Measurements from ENCODE around the gene ABCA6. TPM values are rescaled to one million over a fixed set of nuclear protein-coding genes. Genes with fewer than 3 reads are reported as not detected.

ABCA6 gene
- total and polyA plus RNA-seq, 2 experiments from 2014 or later: 1.6 to 6.3 TPM

GRCh38 chr17:69048634-69049033 is 93.1 kb downstream of the ABCA6 start:
- H3K27ac ChIP-seq: peak overlapping the region; percentile 96
- H2AFZ ChIP-seq: no peak overlapping the region
- no peak overlapping the region for H3K4me3 ChIP-seq
- TF ChIP-seq CTCF (IDR thresholded peaks at IDR 0.05; ENCODE audit: poor library complexity): no peak
- no peak for TF ChIP-seq EZH2 (IDR thresholded peaks at IDR 0.05; ENCODE audit: borderline replicate concordance)
- no peak for TF ChIP-seq EZH2phosphoT487 (IDR thresholded peaks at IDR 0.05; ENCODE audit: low read depth, severe bottlenecking, unreplicated experiment)
- H3K4me1 ChIP-seq (ENCODE audit: insufficient read depth): peaks cover 12% of the 10 kb centered on the region
- no peaks in the 10 kb centered on the region for H3K9me3 ChIP-seq (ENCODE audit: low read depth)
- H4K20me1 ChIP-seq (ENCODE audit: insufficient read depth, poor library complexity, severe bottlenecking): no peaks in the 10 kb centered on the region
- 90% methylated on average over 2 of the region's 2 CpGs for WGBS (ENCODE audit: low lambda C conversion rate, missing lambda C conversion rate)
- H3K4me2 ChIP-seq: no peak overlapping the region
- no peaks in the 10 kb centered on the region for H3K36me3 ChIP-seq (replicated peaks; ENCODE audit: insufficient read depth, low read depth)
- H3K9me2 ChIP-seq (replicated peaks; ENCODE audit: insufficient read depth): no peaks in the 10 kb centered on the region
- DNase-seq (ENCODE audit: low spot score): no peak
- no peaks in the 10 kb centered on the region for H3K79me2 ChIP-seq
- H3K27me3 ChIP-seq: no peaks in the 10 kb centered on the region

GRCh38 chr17:69047368-69048263 is 94.1 kb downstream of the ABCA6 start:
- Histone ChIP-seq H3K79me2 (no peaks in the 10 kb centered on the region), H3K36me3 (replicated peaks; ENCODE audit: insufficient read depth, low read depth) (no peaks in the 10 kb centered on the region), H3K4me2 (peak overlapping the region; percentile 62), H3K4me3 (no peak overlapping the region), H4K20me1 (ENCODE audit: insufficient read depth, poor library complexity, severe bottlenecking) (no peaks in the 10 kb centered on the region), H3K27ac (peak overlapping the region; percentile 96), H3K9me3 (ENCODE audit: low read depth) (no peaks in the 10 kb centered on the region), H3K4me1 (ENCODE audit: insufficient read depth) (peaks cover 12% of the 10 kb centered on the region), H3K27me3 (no peaks in the 10 kb centered on the region), H2AFZ (peak overlapping the region; percentile 5), H3K9me2 (replicated peaks; ENCODE audit: insufficient read depth) (no peaks in the 10 kb centered on the region)
- TF ChIP-seq CTCF (IDR thresholded peaks at IDR 0.05; ENCODE audit: poor library complexity) (no peak), EZH2phosphoT487 (IDR thresholded peaks at IDR 0.05; ENCODE audit: low read depth, severe bottlenecking, unreplicated experiment) (no peak), EZH2 (IDR thresholded peaks at IDR 0.05; ENCODE audit: borderline replicate concordance) (no peak)
- 28% methylated on average over 3 of the region's 3 CpGs for WGBS (ENCODE audit: low lambda C conversion rate, missing lambda C conversion rate)
- peak; percentile 78 for DNase-seq (ENCODE audit: low spot score)

GRCh38 chr17:69046121-69046807 is 95.4 kb downstream of the ABCA6 start:
- peak overlapping the region; percentile 8 for H3K27ac ChIP-seq
- DNase-seq (ENCODE audit: low spot score): no peak
- TF ChIP-seq EZH2phosphoT487 (IDR thresholded peaks at IDR 0.05; ENCODE audit: low read depth, severe bottlenecking, unreplicated experiment) (no peak), CTCF (IDR thresholded peaks at IDR 0.05; ENCODE audit: poor library complexity) (no peak), EZH2 (IDR thresholded peaks at IDR 0.05; ENCODE audit: borderline replicate concordance) (no peak)
- peaks cover 18% of the 10 kb centered on the region for H3K4me1 ChIP-seq (ENCODE audit: insufficient read depth)
- 52% methylated on average over 4 of the region's 4 CpGs for WGBS (ENCODE audit: low lambda C conversion rate, missing lambda C conversion rate)
- no peak overlapping the region for H2AFZ ChIP-seq
- no peaks in the 10 kb centered on the region for H3K79me2 ChIP-seq
- H3K36me3 ChIP-seq (replicated peaks; ENCODE audit: insufficient read depth, low read depth): no peaks in the 10 kb centered on the region
- H3K9me2 ChIP-seq (replicated peaks; ENCODE audit: insufficient read depth): no peaks in the 10 kb centered on the region
- H3K4me2 ChIP-seq: peak overlapping the region; percentile 62
- no peak overlapping the region for H3K4me3 ChIP-seq
- no peaks in the 10 kb centered on the region for H3K27me3 ChIP-seq
- no peaks in the 10 kb centered on the region for H3K9me3 ChIP-seq (ENCODE audit: low read depth)
- H4K20me1 ChIP-seq (ENCODE audit: insufficient read depth, poor library complexity, severe bottlenecking): no peaks in the 10 kb centered on the region
